WTC11 (cell line): ENCODE measurements around the gene CLPTM1L. TPM values are rescaled to one million over a fixed set of nuclear protein-coding genes. Genes with fewer than 3 reads are reported as not detected.

Experiments used
- ATAC-seq: fragments of 200-7000 bp; cut with Tn5 transposase; 2 replicates; pipeline ENCODE4 v1.10.0; 2021; ENCODE audit warnings: mild to moderate bottlenecking, moderate library complexity
- CTCF ChIA-PET: fragments of 300-600 bp; sonication (Branson Sonifier 250); formaldehyde crosslinking; loops from one replicate; lab custom pipeline; 2021; ENCODE audit warnings: antibody characterized with exemption; lab: Charles Lee
- POLR2A ChIA-PET: fragments of 350-600 bp; sonication (Branson Sonifier 250); formaldehyde crosslinking; loops from one replicate; lab custom pipeline; 2021; ENCODE audit warnings: antibody characterized with exemption; lab: Charles Lee
- DNase-seq: peaks from one replicate; pipeline ENCODE4 v3.0.0; 2021; ENCODE audit warnings: low spot score
- H3K27ac Mint-ChIP-seq: 2 replicates; pipeline ENCODE4 v1.8.0; 2021; ENCODE audit warnings: mixed read lengths
- H3K27me3 Mint-ChIP-seq: 2 replicates; pipeline ENCODE4 v1.8.0; 2021; ENCODE audit warnings: low read depth, mild to moderate bottlenecking, moderate library complexity, mixed read lengths
- H3K36me3 Mint-ChIP-seq: 2 replicates; pipeline ENCODE4 v1.8.0; 2021; ENCODE audit warnings: mixed read lengths
- H3K4me1 Mint-ChIP-seq: 2 replicates; pipeline ENCODE4 v1.8.0; 2022; ENCODE audit warnings: mixed read lengths
- H3K4me3 Mint-ChIP-seq: 2 replicates; pipeline ENCODE4 v1.8.0; 2021; ENCODE audit warnings: mild to moderate bottlenecking, moderate library complexity, mixed read lengths
- H3K9me3 Mint-ChIP-seq: 2 replicates; pipeline ENCODE4 v1.8.0; 2021; ENCODE audit warnings: mixed read lengths
- ATF3 ChIP-seq: sonication (generic); formaldehyde crosslinking; conservative IDR thresholded peaks from 2 replicates; pipeline ENCODE4 v1.8.1; 2022; ENCODE audit warnings: mild to moderate bottlenecking, missing genetic modification reagents
- ATF6 ChIP-seq: sonication (generic); formaldehyde crosslinking; IDR thresholded peaks from 2 replicates; pipeline ENCODE4 v1.8.1; 2023; ENCODE audit warnings: mild to moderate bottlenecking, missing genetic modification reagents
- EMX1 ChIP-seq: fragments of 250-450 bp; sonication (Bioruptor Pico); IDR thresholded peaks from 2 replicates; pipeline ENCODE4 v1.8.0; 2021; ENCODE audit warnings: mild to moderate bottlenecking
- ERG ChIP-seq: fragments of 250-450 bp; sonication (Bioruptor Pico); IDR thresholded peaks from 2 replicates; pipeline ENCODE4 v1.8.0; 2021; ENCODE audit warnings: mild to moderate bottlenecking
- GABPB1 ChIP-seq: sonication (generic); formaldehyde crosslinking; IDR thresholded peaks from 2 replicates; pipeline ENCODE4 v1.8.1; 2023; ENCODE audit warnings: mild to moderate bottlenecking, missing genetic modification reagents
- GTF2I ChIP-seq: fragments of 250-450 bp; sonication (Bioruptor Pico); conservative IDR thresholded peaks from 2 replicates; pipeline ENCODE4 v1.4.0; 2021; ENCODE audit warnings: mild to moderate bottlenecking
- HMGA2 ChIP-seq: fragments of 250-450 bp; sonication (Bioruptor Pico); IDR thresholded peaks from 2 replicates; pipeline ENCODE4 v1.4.0; 2021; ENCODE audit warnings: mild to moderate bottlenecking, moderate library complexity
- HMGXB4 ChIP-seq: sonication (generic); formaldehyde crosslinking; IDR thresholded peaks from 2 replicates; pipeline ENCODE4 v1.8.1; 2023; ENCODE audit warnings: mild to moderate bottlenecking, moderate library complexity, missing genetic modification reagents
- IRF2 ChIP-seq: sonication (generic); formaldehyde crosslinking; IDR thresholded peaks from 2 replicates; pipeline ENCODE4 v1.8.0; 2022; ENCODE audit warnings: low read depth, missing genetic modification reagents, borderline replicate concordance
- JAZF1 ChIP-seq: fragments of 250-450 bp; sonication (Bioruptor Pico); IDR thresholded peaks from 2 replicates; pipeline ENCODE4 v1.9.0; 2021; ENCODE audit warnings: moderate library complexity, mild to moderate bottlenecking, inconsistent platforms
- MLX ChIP-seq: sonication (generic); formaldehyde crosslinking; IDR thresholded peaks from 2 replicates; pipeline ENCODE4 v1.8.1; 2023; ENCODE audit warnings: mild to moderate bottlenecking, missing genetic modification reagents, moderate library complexity
- MYBL2 ChIP-seq: sonication (generic); formaldehyde crosslinking; IDR thresholded peaks from 2 replicates; pipeline ENCODE4 v1.8.1; 2023; ENCODE audit warnings: mild to moderate bottlenecking, moderate library complexity, missing genetic modification reagents
- NFATC4 ChIP-seq: fragments of 250-450 bp; sonication (Bioruptor Pico); IDR thresholded peaks from 2 replicates; pipeline ENCODE4 v1.9.0; 2021; ENCODE audit warnings: mild to moderate bottlenecking
- NR2C2 ChIP-seq: sonication (generic); formaldehyde crosslinking; IDR thresholded peaks from 2 replicates; pipeline ENCODE4 v1.8.0; 2022; ENCODE audit warnings: mild to moderate bottlenecking, missing genetic modification reagents
- NR3C1 ChIP-seq: sonication (generic); formaldehyde crosslinking; conservative IDR thresholded peaks from 2 replicates; pipeline ENCODE4 v1.8.1; 2023; ENCODE audit warnings: low read depth, mild to moderate bottlenecking, missing genetic modification reagents
- RORB ChIP-seq: fragments of 250-450 bp; sonication (Bioruptor Pico); IDR thresholded peaks from 2 replicates; pipeline ENCODE4 v1.9.0; 2021; ENCODE audit warnings: mild to moderate bottlenecking
- STAT6 ChIP-seq: sonication (generic); formaldehyde crosslinking; conservative IDR thresholded peaks from 2 replicates; pipeline ENCODE4 v1.8.1; 2023; ENCODE audit warnings: mild to moderate bottlenecking, low read depth, missing genetic modification reagents, moderate library complexity
- ZMAT4 ChIP-seq: fragments of 250-450 bp; sonication (Bioruptor Pico); IDR thresholded peaks from 2 replicates; pipeline ENCODE4 v1.9.0; 2021; ENCODE audit warnings: mild to moderate bottlenecking
- ZNF232 ChIP-seq: sonication (generic); formaldehyde crosslinking; IDR thresholded peaks from 2 replicates; pipeline ENCODE4 v1.8.0; 2022; ENCODE audit warnings: mild to moderate bottlenecking, missing genetic modification reagents
- ZNF416 ChIP-seq: fragments of 250-450 bp; sonication (Bioruptor Pico); IDR thresholded peaks from 2 replicates; pipeline ENCODE4 v1.9.0; 2021; ENCODE audit warnings: mild to moderate bottlenecking, inconsistent platforms
- ZSCAN18 ChIP-seq: fragments of 250-450 bp; sonication (Bioruptor Pico); IDR thresholded peaks from 2 replicates; pipeline ENCODE4 v2.1.2; 2022; ENCODE audit warnings: mild to moderate bottlenecking, moderate library complexity
- total RNA-seq: library from RNA; stranded (reverse); gene quantifications from 3 replicates; pipeline ENCODE4 v1.2.3, GENCODE V29; 2021

The CLPTM1L gene
- total RNA-seq, 1 experiment from 2014 or later, result 92.8 TPM

- TF ChIP-seq ZNF232 (CRISPR knock-in tag), result no peak
- TF ChIP-seq IRF2, result no peak
- no peak for TF ChIP-seq STAT6
- no peak for TF ChIP-seq EMX1 (CRISPR knock-in tag)
- no peak for TF ChIP-seq MLX (CRISPR knock-in tag)
- no peak for TF ChIP-seq NFATC4 (CRISPR knock-in tag)
- TF ChIP-seq HMGXB4 (CRISPR knock-in tag), result no peak
- no peak for TF ChIP-seq HMGA2 (CRISPR knock-in tag)
- TF ChIP-seq JAZF1 (CRISPR knock-in tag), result no peak
Measured at GRCh38 chr5:1335540-1336095, 9.3 kb downstream of the CLPTM1L start (continued).

- Mint-ChIP-seq H3K27ac (no peak overlapping the region), H3K9me3 (no peaks in the 10 kb centered on the region), H3K4me3 (no peak overlapping the region), H3K27me3 (no peaks in the 10 kb centered on the region), H3K4me1 (no peaks in the 10 kb centered on the region), H3K36me3 (peaks cover 64% of the 10 kb centered on the region)
- POLR2A ChIA-PET, result no interaction called here
- TF ChIP-seq NR2C2 (CRISPR knock-in tag) (no peak), ATF6 (CRISPR knock-in tag) (no peak), ZNF232 (CRISPR knock-in tag) (no peak), GTF2I (no peak), ZNF416 (CRISPR knock-in tag) (no peak), IRF2 (no peak), MYBL2 (no peak), ZMAT4 (CRISPR knock-in tag) (no peak), ATF3 (CRISPR knock-in tag) (no peak), GABPB1 (CRISPR knock-in tag) (no peak), ZSCAN18 (CRISPR knock-in tag) (no peak), RORB (CRISPR knock-in tag) (no peak), NR3C1 (no peak), ERG (CRISPR knock-in tag) (no peak), STAT6 (no peak)
- CTCF ChIA-PET, result no interaction called here
- DNase-seq (no peak), ATAC-seq (no peak)
Measured at GRCh38 chr5:1334831-1335539, 9.9 kb downstream of the CLPTM1L start.
